OCI-LY7 (cell line): ENCODE data around the gene NATD1. TPM values are rescaled to one million over a fixed set of nuclear protein-coding genes. Genes with fewer than 3 reads are reported as not detected.

Experiments
- BruUV-seq: library from RNA; stranded (reverse); fragments of 400-500 nt; replicated peaks from 2 replicates; lab custom pipeline; 2021; lab: Mats Ljungman, UMichigan
- CTCF ChIA-PET: fragments of 300-600 bp; sonication (Branson Sonifier 250); formaldehyde crosslinking; loops from one replicate; lab custom pipeline; 2022; ENCODE audit warnings: antibody characterized with exemption; ENCODE audit not compliant: unreplicated experiment; lab: Charles Lee
- POLR2A ChIA-PET: fragments of 300-600 bp; sonication (Branson Sonifier 250); formaldehyde crosslinking; loops from one replicate; lab custom pipeline; 2022; ENCODE audit warnings: antibody characterized with exemption; lab: Charles Lee
- DNase-seq: peaks from one replicate; pipeline ENCODE4 v3.0.0-alpha.2; 2015; ENCODE audit warnings: low spot score
- H2AFZ ChIP-seq: fragments of 200-600 bp; sonication (generic), shearing (Covaris generic); 2 replicates; pipeline ENCODE4 v1.6.1; 2014; ENCODE audit warnings: mild to moderate bottlenecking, antibody characterized with exemption, low read length, moderate library complexity
- H3K27ac ChIP-seq: fragments of 200-600 bp; sonication (generic); 2 replicates; pipeline ENCODE4 v1.5.1; 2014; ENCODE audit warnings: mixed run types, low read depth, mild to moderate bottlenecking, moderate library complexity, low read length, inconsistent platforms; ENCODE audit not compliant: poor library complexity, severe bottlenecking
- H3K36me3 ChIP-seq: fragments of 200-600 bp; sonication (generic); 2 replicates; pipeline ENCODE4 v1.6.1; 2014; ENCODE audit warnings: mild to moderate bottlenecking, antibody characterized with exemption, low read length, moderate library complexity, mixed read lengths; ENCODE audit not compliant: insufficient read depth
- H3K4me1 ChIP-seq: fragments of 200-600 bp; sonication (generic); 2 replicates; pipeline ENCODE4 v1.5.1; 2014; ENCODE audit warnings: mild to moderate bottlenecking, low read length; ENCODE audit not compliant: insufficient read depth, poor library complexity, severe bottlenecking
- H3K4me2 ChIP-seq: fragments of 200-600 bp; sonication (generic); 2 replicates; pipeline ENCODE4 v1.6.1; 2014; ENCODE audit warnings: mild to moderate bottlenecking, low read length
- H3K4me3 ChIP-seq: fragments of 200-600 bp; sonication (generic); 2 replicates; pipeline ENCODE4 v1.5.1; 2014; ENCODE audit warnings: mild to moderate bottlenecking, low read depth, low read length; ENCODE audit not compliant: poor library complexity, severe bottlenecking
- H3K79me2 ChIP-seq: fragments of 200-600 bp; sonication (generic); 2 replicates; pipeline ENCODE4 v1.6.1; 2016; ENCODE audit warnings: low read depth, mild to moderate bottlenecking, low read length, moderate library complexity, mixed read lengths; ENCODE audit not compliant: insufficient read depth
- H3K9me2 ChIP-seq: fragments of 200-600 bp; sonication (generic); 2 replicates; pipeline ENCODE4 v1.6.1; 2016; ENCODE audit warnings: mild to moderate bottlenecking, low read length, mixed read lengths; ENCODE audit not compliant: insufficient read depth
- H3K9me3 ChIP-seq: fragments of 200-600 bp; sonication (generic); 2 replicates; pipeline ENCODE4 v1.6.1; 2014; ENCODE audit warnings: mild to moderate bottlenecking, mixed run types, low read length, mixed read lengths
- H4K20me1 ChIP-seq: fragments of 200-600 bp; sonication (generic); 2 replicates; pipeline ENCODE4 v1.6.1; 2014; ENCODE audit warnings: mild to moderate bottlenecking, antibody characterized with exemption, low read length, moderate library complexity, mixed read lengths; ENCODE audit not compliant: insufficient read depth
- EZH2phosphoT487 ChIP-seq: fragments of 200-600 bp; sonication (generic); IDR thresholded peaks from 2 replicates; pipeline ENCODE4 v1.6.1; 2018; ENCODE audit warnings: low read depth, borderline replicate concordance, mild to moderate bottlenecking, mixed run types, antibody characterized with exemption, low read length, moderate library complexity, mixed read lengths
- intact Hi-C: fragments of 100-400 bp; cut with micrococcal nuclease; formaldehyde crosslinking; loops from one replicate; pipeline ENCODE4 v1.10.0; 2022; ENCODE audit not compliant: unreplicated experiment
- total RNA-seq, 2 experiments: library from RNA; depleted of rRNA in 1 of 2; stranded (reverse); fragments of >200 nt in 1 of 2; shearing (Covaris generic) in 1 of 2; gene quantifications; 2 replicates each; pipeline ENCODE4 v1.2.3, GENCODE V29; 2014 to 2022
- TF ChIP-seq, protein P1 (sequence below): fragments of 200-600 bp; sonication (generic); conservative IDR thresholded peaks from 2 replicates; pipeline ENCODE4 v1.5.1; 2014; ENCODE audit warnings: mild to moderate bottlenecking, antibody characterized with exemption, low read length, moderate library complexity, mixed read lengths

The NATD1 gene
- total RNA-seq, 2 experiments from 2014 or later, result 0.85 to 6.0 TPM

DNA sequence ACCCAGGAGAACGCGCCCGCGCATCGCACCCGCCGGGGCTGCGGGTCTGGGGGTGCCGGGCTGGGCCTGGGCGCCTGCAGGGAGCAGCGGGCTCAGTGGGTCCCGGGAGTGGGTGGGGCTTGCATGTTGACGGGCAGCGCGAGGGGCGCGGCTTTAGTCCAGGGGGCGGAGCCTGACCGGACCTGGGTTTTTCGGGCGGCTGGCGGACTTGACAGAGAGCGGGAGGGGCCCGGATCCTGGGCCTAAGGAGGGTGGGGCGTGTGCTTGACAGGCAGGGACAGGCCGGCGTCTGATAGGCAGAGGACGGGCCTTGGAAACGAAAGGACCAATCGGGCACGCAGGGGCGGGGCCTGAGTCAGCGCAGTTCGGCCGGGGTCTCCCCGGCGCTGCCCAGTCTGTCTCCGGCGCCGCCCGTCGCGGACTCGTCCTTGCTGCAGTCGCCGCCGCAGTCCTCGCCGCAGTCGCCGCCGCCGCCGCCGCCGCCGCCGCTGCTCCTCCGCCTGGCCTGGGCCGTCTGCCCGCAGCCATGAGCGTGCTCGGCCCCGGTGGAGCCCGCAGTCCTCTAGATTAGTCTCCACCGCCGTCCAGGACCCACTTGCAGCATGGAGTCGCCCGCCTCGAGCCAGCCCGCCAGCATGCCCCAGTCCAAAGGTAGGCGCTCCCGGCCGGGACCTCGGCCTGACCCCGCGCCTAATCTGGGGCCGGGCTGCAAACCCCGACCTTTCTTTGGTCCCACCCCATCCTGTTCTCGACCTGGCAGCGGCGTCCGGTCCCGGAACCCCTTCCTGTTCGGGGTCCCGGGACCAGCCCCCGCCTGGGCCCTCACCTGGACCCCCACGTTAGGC is 31.3 kb upstream of the NATD1 start, which contains the start of gene MAP2K3:
Gene MAP2K3 (plus strand): TSS at position 393 of the 845 bp plus-strand sequence. CDS start 210 bp downstream, at position 603.
- CTCF ChIA-PET, result interaction anchor here (0.6 kb wide), 1 partner anchor 1014 kb away, joined by 3 read pairs; no protein-coding TSS in a partner anchor
- BruUV-seq, result no TSS peak
- DNase-seq, result peak; percentile 99
- TF ChIP-seq, protein P1, sequence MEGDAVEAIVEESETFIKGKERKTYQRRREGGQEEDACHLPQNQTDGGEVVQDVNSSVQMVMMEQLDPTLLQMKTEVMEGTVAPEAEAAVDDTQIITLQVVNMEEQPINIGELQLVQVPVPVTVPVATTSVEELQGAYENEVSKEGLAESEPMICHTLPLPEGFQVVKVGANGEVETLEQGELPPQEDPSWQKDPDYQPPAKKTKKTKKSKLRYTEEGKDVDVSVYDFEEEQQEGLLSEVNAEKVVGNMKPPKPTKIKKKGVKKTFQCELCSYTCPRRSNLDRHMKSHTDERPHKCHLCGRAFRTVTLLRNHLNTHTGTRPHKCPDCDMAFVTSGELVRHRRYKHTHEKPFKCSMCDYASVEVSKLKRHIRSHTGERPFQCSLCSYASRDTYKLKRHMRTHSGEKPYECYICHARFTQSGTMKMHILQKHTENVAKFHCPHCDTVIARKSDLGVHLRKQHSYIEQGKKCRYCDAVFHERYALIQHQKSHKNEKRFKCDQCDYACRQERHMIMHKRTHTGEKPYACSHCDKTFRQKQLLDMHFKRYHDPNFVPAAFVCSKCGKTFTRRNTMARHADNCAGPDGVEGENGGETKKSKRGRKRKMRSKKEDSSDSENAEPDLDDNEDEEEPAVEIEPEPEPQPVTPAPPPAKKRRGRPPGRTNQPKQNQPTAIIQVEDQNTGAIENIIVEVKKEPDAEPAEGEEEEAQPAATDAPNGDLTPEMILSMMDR, result no peak
- peak within 1 kb of the TSS; percentile 95 for H3K27ac ChIP-seq
- intact Hi-C loops, result loop anchor here (2.0 to 5.0 kb wide), 3 partner anchors 158 to 242 kb away; partner anchors contain the start of genes DHRS7B and USP22
- H3K9me2 ChIP-seq, result no peaks in the 10 kb centered on the region
- peaks cover 43% of the 10 kb centered on the region for H3K79me2 ChIP-seq
- peak within 1 kb of the TSS; percentile 55; the same call in 1 of the 2 replicates for H2AFZ ChIP-seq
- no peaks in the 10 kb centered on the region for H4K20me1 ChIP-seq
- H3K9me3 ChIP-seq, result no peaks in the 10 kb centered on the region
- POLR2A ChIA-PET, result interaction anchor here (0.5 to 4.4 kb wide), 3 partner anchors 8 to 1163 kb away, joined by 3 to 31 read pairs (median 8); no protein-coding TSS in a partner anchor
- peak within 1 kb of the TSS; percentile 84 for H3K4me3 ChIP-seq
- no peaks in the 10 kb centered on the region for H3K36me3 ChIP-seq
- peak within 1 kb of the TSS; percentile 92 for H3K4me2 ChIP-seq
- peaks cover 58% of the 10 kb centered on the region for H3K4me1 ChIP-seq

DNA sequence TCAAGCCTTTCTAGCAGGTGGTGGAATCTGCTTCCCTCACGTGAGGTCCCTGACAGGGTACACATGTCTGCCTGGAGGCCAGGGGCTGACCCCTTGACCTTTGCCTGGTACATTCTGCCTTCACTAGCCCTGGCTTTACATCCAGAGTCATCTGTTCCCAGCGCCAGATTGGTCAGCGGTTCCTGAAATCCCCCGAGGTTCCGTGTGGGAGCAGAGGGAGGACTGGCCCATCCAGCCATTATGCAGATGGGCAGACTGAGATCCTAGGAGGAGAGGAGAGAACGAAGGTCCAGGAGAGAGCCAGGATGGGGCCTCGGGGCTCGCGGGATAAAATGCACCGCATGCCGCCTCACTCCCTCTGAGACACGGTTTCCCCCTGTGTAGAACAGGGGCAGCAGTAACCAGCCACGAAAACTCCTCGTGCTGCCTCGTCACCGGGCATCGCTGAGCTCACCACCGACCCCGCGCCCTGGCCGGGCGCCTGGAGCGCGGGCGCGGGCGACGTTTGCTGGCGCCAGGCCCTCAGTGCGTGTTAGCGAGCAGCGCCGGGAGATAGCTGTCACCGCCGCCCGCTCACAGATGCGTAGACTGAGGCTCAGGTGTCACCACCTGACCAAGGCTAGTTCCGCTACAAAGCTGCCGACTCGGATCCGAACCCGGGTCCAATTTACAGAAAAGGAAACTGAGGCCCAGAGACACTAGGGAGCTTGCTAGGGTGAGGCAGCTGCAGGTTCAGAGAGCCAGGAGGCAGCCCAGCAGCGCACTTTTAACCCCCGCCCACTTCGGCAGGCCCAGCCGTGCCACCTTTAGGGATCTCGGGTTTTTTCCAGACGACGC is 30.5 kb upstream of the NATD1 start:
- CTCF ChIA-PET, result interaction anchor here (0.6 kb wide), 1 partner anchor 1013 kb away, joined by 3 read pairs; no protein-coding TSS in a partner anchor
- POLR2A ChIA-PET, result interaction anchor here (0.5 kb wide), 1 partner anchor 1162 kb away, joined by 3 read pairs; no protein-coding TSS in a partner anchor
- Histone ChIP-seq H2AFZ (peak overlapping the region; percentile 49; the same call in 1 of the 2 replicates), H3K36me3 (no peaks in the 10 kb centered on the region), H3K4me1 (peaks cover 58% of the 10 kb centered on the region), H3K4me3 (peak overlapping the region; percentile 84), H3K9me3 (no peaks in the 10 kb centered on the region), H4K20me1 (no peaks in the 10 kb centered on the region), H3K27ac (no peak overlapping the region), H3K9me2 (no peaks in the 10 kb centered on the region), H3K79me2 (peaks cover 35% of the 10 kb centered on the region; the same call in 1 of the 2 replicates), H3K4me2 (peak overlapping the region; percentile 63)
- no TSS peak for BruUV-seq
- TF ChIP-seq, protein P1, result no peak
- TF ChIP-seq EZH2phosphoT487, result no peak
- no peak for DNase-seq
- intact Hi-C loops, result loop anchor here (2.0 to 5.0 kb wide), 2 partner anchors 157 to 169 kb away; partner anchors contain the start of gene DHRS7B
